ENCODE results near the gene EPHA10. TPM values are rescaled to one million over a fixed set of nuclear protein-coding genes. Genes with fewer than 3 reads are reported as not detected.

Gene EPHA10
- total RNA-seq, 1 experiment from 2014 or later = not detected

DNA sequence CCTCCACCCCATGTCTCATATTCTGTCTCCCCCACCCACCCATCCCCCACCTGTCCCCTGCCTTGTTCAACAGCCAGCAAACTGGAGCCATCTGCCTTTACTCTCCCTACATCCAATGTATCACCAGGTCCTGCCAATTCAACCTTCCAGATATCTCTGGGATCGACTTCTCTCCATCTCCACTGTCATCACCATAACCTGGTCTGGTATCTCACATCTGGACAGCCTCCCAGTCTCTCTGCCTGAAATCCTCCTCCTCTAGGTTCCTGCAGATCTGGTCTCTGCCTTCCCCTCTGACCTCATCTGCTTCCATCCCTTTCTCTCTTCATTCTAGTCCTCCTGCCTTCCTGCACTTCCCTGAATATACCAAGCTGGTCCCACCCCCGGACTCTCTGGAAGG is 94.8 kb downstream of the EPHA10 start:
- no peak for DNase-seq
- no peaks in the 10 kb centered on the region for H3K36me3 ChIP-seq

DNA sequence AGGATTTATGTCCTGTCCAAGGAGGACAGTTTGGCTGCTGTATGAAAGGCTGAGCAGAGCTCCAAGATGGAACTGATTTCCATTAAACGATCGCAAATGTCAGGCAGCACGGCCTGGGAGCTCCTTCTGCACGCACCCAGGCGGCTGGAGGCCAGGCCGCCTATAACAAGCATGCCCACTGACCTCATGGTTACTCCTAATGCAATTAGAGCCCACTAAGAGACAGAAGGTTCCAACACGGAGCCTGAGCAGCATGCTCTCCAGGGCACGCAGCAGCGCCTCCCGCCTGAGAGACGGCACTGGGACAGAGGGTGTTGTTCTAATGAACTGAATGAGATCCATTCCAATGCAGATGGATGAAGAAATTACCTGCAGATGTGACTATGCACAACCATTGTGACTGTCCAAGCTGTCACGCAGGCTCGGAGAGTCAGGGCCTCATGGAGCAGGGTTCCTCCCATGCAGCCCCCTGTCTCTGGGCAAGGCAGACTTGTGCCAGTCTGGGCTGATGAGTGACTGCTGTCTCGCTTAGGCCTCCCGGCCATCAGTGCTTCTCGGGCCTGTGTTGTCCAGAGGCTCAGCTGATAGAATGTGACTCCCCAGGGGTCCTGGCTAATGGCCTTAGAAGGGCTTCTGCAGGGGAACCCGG is 97.8 kb downstream of the EPHA10 start:
- H3K36me3 ChIP-seq = no peaks in the 10 kb centered on the region
- H3K9me3 ChIP-seq (replicated peaks) = no peaks in the 10 kb centered on the region
- H3K27ac ChIP-seq = no peak overlapping the region
- no peak overlapping the region for H3K4me3 ChIP-seq
- no peak for DNase-seq
- no peaks in the 10 kb centered on the region for H3K4me1 ChIP-seq
- H3K27me3 ChIP-seq = peaks cover 46% of the 10 kb centered on the region

More for the DNA sequence above, 94.8 kb downstream of the EPHA10 start:
- peaks cover 50% of the 10 kb centered on the region for H3K27me3 ChIP-seq
- no peak overlapping the region for H3K27ac ChIP-seq
- H3K4me1 ChIP-seq = no peaks in the 10 kb centered on the region
- H3K9me3 ChIP-seq (replicated peaks) = no peaks in the 10 kb centered on the region
- no peak overlapping the region for H3K4me3 ChIP-seq

DNA sequence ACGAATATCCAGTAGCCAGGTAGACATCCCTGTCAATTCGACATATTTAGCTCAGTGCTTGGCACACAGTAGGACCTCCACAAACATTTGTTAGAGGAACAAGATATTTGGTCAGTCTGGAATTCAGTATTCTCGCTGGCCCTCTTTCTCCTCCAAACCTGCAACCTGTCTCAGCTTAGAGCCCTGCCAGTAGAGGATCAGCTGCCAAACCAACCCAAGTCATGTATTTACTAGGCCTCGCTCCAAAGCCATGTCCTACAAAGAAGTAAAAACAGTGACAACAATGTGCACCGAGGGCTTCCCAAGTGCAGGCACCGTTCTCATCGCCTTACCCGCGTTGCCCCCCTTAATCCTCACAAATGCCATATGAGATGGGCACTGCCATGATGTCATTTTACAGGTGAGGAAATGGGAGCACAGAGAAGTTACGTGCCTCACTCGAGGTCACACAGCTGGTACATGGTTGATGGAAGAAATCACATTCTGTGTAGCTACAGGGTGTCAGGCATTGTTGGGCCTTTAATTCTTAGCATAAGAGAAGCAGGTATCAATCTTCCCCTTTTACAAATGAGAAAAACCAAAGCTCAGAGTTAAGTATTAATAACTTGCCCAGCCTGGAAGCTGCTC is 98.6 kb downstream of the EPHA10 start:
- Histone ChIP-seq H3K27me3 (peaks cover 50% of the 10 kb centered on the region), H3K4me3 (no peak overlapping the region), H3K4me1 (no peaks in the 10 kb centered on the region), H3K9me3 (replicated peaks) (no peaks in the 10 kb centered on the region), H3K36me3 (no peaks in the 10 kb centered on the region), H3K27ac (no peak overlapping the region)
- no peak for DNase-seq

Other genes with a start within 250 kb of the EPHA10 start
- gene SNIP1, start 210.8 kb downstream of the EPHA10 start, total RNA-seq (2014; rRNA removed; shearing (Covaris generic)) = 13.0 and 17.0 TPM in 2 replicates
- 10.0 and 10.1 TPM in 2 replicates for gene DNALI1, start 208.2 kb downstream of the EPHA10 start, total RNA-seq (2014; rRNA removed; shearing (Covaris generic))
- gene GNL2, start 169.2 kb downstream of the EPHA10 start, total RNA-seq (2014; rRNA removed; shearing (Covaris generic)) = 115 and 119 TPM in 2 replicates
- not detected in 2 replicates for gene RSPO1, start 130.2 kb downstream of the EPHA10 start, total RNA-seq (2014; rRNA removed; shearing (Covaris generic))
- 55.0 and 58.5 TPM in 2 replicates for gene CDCA8, start 72.6 kb downstream of the EPHA10 start, total RNA-seq (2014; rRNA removed; shearing (Covaris generic))
- gene MANEAL, start 28.7 kb upstream of the EPHA10 start, total RNA-seq (2014; rRNA removed; shearing (Covaris generic)) = 32.3 and 36.5 TPM in 2 replicates
- gene C1orf122, start 42.7 kb upstream of the EPHA10 start, total RNA-seq (2014; rRNA removed; shearing (Covaris generic)) = 31.7 and 34.0 TPM in 2 replicates
- 43.5 and 45.1 TPM in 2 replicates for gene YRDC, start 43.1 kb upstream of the EPHA10 start, total RNA-seq (2014; rRNA removed; shearing (Covaris generic))
- 4.0 and 4.4 TPM in 2 replicates for gene MTF1, start 94.5 kb upstream of the EPHA10 start, total RNA-seq (2014; rRNA removed; shearing (Covaris generic))
- gene INPP5B, start 181.9 kb upstream of the EPHA10 start, total RNA-seq (2014; rRNA removed; shearing (Covaris generic)) = 16.9 and 21.1 TPM in 2 replicates
- 187 and 190 TPM in 2 replicates for gene SF3A3, start 224.9 kb upstream of the EPHA10 start, total RNA-seq (2014; rRNA removed; shearing (Covaris generic))
- gene FHL3, start 240.4 kb upstream of the EPHA10 start, total RNA-seq (2014; rRNA removed; shearing (Covaris generic)) = 17.6 and 20.6 TPM in 2 replicates
- gene UTP11, start 247.6 kb upstream of the EPHA10 start, total RNA-seq (2014; rRNA removed; shearing (Covaris generic)) = 125 and 128 TPM in 2 replicates

All from SJCRH30 (cell line).